GM18502 (cell line): ENCODE data around the gene SP6.

ENCODE experiments used
- ATAC-seq: cut with Tn5 transposase; IDR thresholded peaks from one replicate; pipeline ENCODE4 v1.9.1; 2021; ENCODE audit warnings: mild to moderate bottlenecking; ENCODE audit not compliant: unreplicated experiment, poor library complexity

The SP6 gene

DNA sequence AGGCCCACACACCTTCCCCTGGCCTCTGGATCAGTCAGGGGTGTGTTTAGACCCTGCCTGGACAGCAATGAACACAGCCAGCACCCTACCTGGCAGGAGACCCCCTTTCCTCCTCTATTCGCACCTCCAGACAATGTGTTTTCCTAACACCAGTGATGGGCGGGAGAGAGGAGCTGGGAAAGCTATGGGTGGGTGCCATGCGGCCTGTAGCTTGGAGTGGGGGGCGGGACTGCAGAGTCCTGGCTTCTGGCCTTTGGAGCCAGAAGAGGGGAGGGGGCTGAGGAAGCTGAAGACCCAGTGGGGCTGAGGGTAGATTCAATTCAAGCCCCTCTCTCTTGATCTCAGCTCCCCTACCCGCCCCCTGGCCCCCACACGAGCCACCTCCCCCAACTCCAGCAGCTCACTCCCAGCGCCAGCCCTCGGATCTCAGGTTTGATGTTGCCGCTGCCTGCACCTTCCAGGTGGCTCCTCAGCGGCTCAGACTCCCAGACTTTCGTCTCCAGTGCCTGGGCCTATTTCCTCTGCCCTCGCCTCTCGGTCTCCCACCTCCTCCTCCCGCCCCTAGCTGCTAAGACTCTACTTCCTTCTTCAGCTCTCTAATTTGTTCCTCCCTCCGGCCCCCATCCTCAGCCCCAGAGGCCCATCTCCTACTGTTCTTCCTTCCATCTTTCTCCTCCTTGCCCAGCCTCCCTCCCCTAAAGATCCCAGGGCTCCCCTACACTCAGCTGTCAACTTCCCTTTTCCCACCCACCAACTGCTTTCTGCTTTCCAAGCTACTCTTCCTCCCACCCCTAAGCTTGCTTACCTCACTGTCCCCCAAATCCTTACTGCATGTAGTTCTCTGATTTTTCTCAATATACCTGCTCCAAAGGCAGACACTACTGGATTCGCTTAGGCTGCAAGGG, 6.8 kb upstream of the SP6 start:
- no peak for ATAC-seq

DNA sequence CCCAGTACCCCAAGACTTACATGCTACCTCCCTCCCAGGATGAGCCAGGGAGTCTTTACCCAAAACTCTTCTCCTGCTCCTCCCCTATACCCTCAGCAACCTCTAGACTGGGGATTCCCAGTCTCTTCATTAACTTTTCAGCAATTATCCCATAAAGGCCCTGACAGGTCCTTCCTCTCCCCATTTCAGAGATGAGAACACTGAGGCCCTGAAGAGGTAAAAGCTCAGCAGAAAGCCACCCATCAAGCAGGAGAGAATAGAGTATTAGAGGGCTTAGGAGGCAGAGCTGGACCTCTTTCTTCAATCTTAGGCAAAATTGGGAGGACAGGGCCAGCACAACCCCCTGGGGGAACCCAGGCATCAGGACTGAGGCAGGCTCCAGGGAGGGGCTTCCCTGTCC, 5.9 kb upstream of the SP6 start:
- no peak for ATAC-seq

DNA sequence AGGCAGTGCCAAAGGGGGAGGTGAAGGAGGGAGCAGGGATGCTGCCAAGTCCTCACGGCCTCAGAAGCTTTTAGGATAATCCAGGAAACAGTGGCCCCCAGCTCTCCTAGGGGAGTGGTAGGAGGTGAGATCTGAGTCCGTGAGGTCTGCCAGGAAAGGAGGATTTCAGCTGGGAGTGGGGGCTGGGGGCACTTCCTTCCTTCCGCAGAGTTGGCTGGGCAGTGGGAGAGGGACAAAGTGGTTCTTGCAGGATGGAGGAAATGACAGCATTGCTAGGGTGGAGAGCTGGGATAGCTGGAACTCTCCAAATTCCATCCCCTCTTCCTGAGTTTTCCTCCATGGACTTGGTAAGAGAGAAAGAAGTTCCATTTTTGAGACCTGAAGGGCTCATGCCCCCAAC, 4.8 kb upstream of the SP6 start:
- no peak for ATAC-seq

DNA sequence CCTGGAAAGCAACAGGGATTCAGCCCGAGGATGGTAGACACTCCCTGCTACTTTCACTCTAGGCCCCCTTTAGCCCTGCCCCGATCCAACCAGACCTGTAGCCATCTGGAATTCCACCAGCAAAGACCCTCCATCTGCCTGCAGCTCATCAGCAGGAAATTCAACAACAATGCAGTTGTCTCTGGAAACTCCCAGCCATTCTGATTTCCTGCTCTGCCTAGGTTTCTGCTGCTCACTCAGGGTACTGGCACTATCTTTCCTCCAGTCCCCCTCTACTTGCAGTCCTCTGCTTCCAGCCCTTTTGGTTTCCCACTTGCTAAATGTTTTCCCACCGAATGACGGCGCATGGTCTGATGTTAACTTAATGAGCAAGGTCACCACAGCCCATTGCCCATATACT, 2.7 kb upstream of the SP6 start:
- no peak for ATAC-seq

DNA sequence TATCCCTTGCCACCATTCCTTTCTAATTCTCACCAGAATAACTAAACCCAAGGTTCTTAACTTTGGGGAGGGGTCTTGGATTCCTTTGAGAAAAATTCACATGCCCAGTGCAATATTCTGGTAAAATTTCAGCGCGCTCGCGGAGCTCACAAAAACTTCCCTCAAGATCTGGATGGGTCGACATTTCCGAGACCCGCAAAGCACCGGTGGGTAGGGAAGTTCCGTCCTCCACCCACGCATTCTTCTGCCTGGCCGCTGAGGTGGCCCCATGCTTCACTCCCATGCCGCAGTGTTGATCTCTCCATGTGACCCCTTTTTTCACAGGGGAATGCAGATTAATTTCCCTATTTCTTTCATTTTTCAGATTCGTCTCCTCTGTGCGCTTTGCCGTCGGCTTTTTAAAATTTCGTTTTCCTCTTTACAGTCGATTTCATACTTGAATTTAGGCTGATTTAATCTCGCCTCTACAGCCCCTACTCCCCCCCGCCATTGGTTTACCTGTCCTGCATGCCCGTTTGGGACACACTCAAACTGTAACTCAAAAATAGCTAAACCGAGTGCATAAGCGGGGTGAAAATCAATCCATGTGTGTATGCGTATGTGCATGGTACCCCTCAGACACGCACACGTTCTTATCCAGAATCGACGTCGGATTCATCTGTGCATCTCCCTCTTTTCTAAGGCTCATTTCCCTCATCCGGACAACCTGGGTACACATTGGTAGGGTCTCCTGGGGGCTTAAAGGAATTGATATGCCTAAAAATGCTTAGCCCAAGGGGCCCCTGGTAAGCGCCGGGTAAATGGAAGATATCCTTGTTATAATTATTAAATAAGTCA, 1.4 kb upstream of the SP6 start:
- no peak for ATAC-seq

DNA sequence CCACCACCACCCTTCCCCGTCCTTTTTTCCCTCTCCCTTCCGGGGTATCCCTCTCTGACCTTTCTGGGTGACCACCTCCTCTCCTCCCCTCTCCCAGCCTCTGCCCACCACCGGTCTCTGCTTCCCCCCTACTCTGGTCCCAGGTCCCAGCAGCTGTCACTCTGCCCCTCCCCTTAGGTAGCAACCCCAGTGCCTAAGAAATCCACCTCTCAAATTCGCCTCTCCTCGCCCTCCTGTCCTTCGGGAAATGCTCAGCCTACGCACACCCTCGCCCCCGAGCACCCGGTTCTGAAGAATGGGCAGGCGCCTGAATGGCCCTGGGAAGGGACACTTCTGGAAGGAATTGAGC, 775 bp upstream of the SP6 start:
- ATAC-seq, result no peak

DNA sequence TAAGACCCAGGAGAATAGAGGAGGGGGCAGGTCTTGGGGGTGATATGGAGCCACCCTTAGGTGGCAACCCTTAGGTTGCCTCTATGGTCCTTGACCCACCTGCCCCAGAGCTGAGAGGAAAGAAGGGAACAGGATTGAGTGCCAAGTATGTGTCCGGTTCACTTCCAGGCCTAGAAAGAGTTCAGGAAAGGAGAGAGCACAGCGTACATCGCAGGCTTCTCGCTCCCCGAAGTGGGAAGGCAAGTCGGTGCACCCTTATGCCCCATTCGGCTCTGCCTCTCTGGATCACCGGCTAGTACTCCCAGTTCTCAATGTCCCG, 631 bp downstream of the SP6 start:
- no peak for ATAC-seq

DNA sequence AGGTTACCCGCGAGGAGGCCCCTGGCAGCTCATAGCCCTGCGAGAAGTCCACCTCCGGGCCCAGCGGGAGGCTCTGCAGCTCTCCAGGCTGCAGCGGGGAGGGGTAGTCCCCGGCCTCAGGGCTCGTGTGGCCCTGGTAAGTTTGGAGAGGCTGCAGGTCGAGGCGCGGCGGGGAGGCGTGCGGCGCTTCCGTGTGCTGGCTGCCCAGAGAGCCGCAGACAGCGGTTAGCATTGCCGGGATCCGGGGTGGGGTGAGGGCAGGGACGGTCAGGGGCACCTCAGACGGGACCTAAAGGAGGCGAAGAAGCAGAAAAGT, 2.8 kb downstream of the SP6 start:
- ATAC-seq, result no peak

DNA sequence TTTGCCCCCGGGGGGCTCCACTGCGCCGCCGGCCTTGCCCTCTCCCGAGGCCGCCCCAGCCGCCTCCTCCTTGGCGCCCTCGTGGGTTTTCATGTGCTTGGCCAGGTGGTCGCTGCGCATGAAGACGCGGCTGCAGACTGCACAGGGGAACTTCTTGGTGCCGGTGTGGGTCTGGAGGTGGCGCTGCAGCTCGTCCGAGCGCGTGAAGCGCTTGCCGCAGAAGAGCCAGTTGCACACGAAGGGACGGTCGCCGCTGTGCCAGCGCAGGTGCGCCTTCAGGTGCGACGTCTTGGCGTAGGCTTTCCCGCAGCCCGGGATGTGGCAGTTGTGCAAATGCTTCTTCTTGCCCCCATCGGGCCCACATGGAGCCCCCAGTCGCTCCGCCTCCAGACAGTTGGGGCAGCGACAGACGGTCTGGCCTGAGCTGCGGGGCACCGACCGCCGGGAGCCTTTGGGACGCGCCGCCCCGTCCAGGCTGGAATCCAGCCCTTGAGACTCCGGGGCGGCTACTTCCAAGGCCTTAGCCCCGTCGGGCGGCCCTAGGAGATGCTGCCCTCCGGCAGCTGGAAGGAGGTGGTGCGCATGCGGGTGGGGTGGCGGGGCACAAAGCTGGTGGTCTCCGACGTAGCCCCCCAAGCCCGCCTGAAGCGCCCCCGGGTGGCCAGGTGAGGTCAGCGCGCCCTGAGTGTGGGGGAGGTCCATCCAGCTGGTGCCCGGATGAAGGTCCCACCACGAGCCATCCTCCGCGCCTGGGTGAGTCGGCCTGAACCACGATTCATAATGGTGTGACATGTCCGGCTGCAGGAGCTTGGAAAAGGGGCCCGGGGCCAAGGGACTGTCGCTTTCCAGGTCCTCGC, 3.4 kb downstream of the SP6 start:
- ATAC-seq, result no peak

DNA sequence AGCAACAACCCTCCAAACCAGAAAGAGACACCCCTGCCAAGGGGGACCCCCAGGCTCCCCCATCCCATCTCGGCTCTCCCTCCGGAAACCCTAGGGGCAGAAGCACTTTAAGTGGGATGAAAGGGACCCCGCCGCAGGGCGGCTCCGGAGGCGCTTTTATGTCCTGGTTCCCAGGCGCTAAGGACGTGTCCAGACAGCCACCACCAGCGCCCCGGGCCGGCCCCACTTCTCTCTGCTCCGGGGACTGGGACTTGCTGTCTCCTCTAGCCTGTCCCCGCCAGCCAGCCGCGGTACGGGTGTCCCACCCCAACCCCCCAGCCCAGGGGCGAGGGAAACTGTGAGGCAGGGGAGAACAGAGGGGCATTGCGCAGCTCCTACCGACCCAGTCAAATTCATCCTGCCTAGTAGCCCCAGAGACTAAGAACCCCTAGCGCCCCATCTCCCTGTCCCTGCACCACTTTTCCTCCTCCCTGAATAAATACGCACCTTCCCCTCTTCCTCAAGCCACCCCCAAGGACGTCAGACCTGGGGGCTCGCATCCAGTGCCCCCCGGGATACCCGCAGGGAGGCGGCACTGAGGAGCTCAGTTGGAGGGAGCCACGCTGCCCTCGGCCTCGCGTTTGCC, 4.1 kb downstream of the SP6 start:
- ATAC-seq, result no peak

DNA sequence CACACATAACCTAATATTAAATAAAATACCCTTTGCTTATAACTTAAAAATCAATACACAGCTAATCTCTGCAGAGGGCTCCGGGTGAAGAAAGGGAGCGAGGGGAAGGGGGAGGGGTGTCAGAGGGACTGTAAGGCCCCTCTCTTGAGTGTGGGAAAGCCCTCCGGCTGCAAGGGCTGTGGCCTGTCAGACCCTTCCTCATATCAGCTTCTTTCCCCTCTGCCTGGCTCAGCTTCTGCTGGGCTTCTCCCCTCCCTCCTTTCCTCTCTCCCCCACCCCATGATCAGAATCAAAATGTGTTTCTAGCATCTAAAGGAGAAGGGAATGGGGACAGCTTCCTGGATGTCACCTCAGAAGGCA, 5.3 kb downstream of the SP6 start:
- no peak for ATAC-seq

DNA sequence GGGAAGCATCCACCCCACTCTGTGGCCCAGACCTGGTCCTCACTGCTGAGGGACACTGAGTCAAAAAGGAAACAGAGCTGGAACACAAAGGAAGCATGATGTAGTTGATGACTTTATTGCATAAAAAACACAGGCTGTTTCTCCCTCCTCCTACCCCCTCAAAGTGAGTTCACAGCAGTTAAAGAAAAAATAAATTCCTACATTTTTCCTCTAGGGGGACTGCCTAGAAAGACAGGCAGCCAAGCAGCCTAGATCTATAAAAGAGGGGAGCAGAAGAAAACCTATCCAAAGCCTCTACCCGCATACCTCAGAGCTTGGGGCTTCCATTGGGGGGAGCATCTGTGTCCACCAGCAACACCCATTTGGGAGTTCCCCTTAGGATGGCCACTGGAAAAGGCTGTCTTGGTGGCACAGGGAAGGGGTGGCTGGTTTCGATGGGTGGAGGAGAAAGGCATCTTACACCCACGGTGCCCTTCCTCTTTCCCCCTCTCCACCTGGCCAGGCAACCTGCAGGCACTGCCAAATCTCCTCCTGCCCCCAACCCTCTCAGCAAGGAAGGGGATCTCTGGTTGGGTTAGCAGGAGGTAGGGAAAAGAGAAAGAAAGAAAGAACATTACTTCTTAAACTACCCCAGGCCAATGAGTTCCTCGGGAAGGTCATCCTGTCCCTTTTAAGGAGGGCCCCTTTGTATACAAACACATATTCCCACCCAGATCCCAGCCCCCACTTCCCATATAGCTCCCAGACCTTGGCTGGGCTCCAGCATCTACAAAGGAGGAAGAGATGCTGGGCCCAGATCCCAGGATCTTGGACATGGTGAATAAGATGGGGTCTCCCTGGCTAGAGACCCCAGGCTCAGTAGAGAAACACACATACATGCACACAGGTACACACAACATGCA, 5.9 kb downstream of the SP6 start:
- no peak for ATAC-seq

DNA sequence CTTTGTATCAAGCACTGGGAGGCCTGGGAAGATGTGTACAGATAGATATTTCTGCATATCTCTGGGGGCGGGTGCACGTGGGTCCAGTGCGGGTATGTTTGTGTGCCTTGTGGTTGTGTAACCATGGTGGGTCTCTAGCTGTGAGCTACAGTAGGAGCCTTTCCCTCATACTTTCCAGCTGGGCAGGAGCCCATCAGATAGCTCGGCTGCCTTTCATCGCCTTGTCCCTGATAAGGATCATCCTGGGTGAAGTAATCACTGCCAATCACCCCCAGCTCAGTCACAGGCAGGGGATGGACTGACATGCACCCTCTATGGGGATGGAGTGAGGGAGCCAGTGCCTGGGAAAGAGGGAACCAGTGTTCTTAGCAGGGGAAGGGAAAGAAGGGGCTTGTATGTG, 6.7 kb downstream of the SP6 start:
- no peak for ATAC-seq

DNA sequence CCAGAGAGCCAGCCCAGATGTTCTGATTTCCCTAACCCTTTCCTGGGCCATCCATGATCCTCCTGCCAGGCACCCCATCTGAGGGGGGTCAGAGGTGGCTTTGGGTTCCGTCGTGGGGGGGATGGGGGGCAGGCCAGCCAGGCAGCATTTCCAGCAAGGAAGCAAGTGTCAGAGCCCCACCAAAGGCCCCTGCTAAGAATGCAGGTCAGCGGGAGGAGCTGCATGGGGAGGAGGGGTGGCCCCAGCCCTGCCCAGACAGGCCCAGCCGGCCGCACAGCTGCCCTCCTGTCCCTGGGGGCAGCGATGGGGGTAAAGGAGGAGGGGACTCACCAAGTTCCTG, 7.6 kb downstream of the SP6 start:
- ATAC-seq, result no peak

DNA sequence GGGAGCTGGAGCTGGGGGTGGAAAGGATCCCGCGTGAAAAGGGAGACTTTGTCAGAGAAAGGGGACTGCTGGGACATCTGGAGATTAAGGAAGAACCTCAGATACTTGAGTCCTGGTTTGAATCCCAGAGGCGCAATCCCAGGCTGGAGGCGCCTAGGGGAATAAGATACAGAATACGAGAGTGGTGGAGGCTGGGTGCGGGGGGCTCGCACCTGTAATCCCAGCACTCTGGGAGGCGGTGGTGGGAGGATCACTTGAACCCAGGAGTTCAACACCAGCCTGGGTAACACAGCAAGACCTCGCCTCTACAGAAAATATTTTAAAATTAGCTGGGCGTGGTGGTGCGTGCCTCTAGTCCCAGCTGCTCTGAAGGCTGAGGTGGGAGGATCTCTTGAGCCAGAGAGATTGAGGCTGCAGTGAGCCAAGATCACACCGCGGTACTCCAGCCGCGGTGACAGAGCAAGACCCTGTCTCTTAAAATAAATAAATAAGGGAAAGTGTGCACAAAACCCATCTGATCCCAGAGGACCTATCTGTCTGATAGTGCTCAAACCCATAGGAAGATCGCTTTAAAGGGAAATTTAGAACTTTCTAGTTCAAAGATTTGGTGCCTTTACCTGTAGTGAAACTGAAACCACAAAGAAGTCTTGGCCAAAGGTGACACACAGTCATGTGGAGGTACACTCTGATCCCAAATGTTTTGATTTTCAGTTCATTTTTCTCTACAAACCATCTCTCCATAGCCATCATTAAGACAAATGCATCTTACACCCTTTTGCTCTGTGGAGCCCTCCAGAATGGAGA, 9.3 kb downstream of the SP6 start:
- ATAC-seq, result no peak

DNA sequence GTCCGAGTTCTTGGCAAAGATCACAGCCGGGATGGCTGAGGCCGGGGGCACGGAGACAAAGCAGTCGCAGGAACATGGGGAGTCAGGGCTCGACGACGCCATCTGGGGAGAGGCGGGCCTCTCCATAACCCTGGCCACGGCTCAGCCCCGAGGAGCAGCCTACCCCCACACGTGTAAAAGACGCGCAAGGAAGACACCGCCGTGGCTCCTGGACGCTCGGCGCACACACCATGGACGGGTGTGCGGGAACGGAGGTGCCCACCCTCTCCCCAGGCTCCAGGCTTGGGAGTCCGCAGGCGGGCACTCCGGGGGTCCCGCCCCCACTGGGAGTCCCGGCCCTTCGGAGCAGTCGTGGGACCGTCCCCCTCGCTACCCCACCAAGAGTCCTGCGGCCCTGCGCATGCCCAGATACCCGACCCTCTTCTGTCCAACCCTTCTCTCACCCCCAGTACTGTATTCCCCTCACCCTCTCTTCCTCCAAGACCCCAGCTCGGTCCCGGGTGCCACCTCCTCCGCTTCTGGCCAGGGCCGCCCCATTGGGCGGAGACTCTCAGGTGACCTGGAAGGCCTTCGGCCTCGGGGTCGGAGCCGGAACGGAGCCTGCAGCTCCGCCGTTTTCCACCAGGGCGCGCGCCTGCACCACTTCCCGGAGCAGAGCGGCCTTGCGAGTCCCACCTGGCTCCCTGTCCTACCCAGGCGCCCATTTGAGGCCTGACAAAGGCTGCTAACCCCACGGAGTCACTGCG, 10.0 kb downstream of the SP6 start, which contains the start of gene SCRN2:
TSS of gene SCRN2 (minus strand) at position 532 of the 746 bp plus-strand sequence. CDS start at position 102, 430 bp downstream.
- ATAC-seq, result peak; percentile 84

DNA sequence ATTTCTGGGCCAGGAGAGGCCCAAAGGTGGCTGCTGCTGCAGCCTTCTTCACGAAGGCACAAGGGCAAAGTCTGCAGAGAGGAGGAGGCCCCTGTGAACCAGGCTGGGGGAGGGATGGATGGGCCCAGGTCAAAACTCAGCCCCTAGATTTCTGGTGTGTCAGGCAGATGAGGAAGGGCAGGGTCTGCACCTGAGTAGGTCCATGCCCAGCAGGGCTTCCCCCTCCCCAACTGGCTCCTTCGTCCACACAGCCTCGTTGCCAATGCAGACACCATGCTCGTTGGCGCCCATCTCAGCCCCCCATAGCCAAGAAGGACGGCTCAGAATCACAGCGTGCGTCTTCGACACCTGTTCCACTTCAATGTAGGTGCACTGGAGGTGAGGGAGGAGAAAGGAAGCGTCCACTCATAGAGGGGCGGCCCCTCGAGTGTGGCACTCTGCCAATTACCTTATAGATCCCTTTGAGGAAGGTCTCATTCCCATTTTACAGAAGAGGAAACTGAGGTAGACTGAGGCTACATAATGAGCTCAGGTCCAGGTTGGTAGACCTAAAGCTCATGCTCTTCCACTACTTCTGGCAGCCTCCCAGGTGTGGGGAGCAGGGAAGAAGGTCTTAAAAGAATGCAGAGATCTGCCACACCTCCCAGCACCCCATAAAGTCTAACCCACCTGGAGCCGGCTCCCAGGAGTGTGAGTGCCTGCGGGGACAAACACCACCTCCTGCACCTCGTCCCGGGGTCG, 10.8 kb downstream of the SP6 start:
- ATAC-seq, result no peak

DNA sequence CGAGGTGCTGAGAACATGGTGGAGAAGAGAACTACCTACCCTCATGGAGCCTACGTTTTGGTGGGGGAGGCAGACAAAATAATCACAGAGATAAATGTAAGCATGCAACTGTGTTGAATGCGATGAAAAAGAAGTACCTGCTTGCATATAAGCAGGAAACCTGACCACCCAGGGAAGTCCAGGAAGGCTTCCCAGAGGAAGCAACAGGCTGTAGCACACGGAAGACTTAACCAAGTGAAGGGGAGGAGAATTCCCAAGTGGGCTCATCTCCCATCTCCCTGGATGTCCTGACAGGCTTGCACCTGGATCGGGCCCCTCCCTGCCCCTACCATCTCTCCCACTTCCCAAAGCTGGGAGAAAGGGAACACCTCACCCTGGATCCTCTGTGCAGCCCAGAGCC, 11.9 kb downstream of the SP6 start:
- no peak for ATAC-seq
